Ovary (tissue), 9 donors: ENCODE results near the gene DNM2. TPM values are rescaled to one million over a fixed set of nuclear protein-coding genes. Genes with fewer than 3 reads are reported as not detected.

Source experiments
- DNase-seq, 5 donors: peaks; one replicate each; pipeline ENCODE4 v3.0.0-alpha.2; 2019 to 2020
- H3K27ac ChIP-seq, 2 donors: fragments of 200-600 bp; one replicate each; pipeline versions ENCODE4 v1.5.1 to v1.8.0; 2019 to 2022
- H3K27me3 ChIP-seq: fragments of 200-600 bp; one replicate; pipeline ENCODE4 v1.8.0; 2022
- H3K36me3 ChIP-seq: fragments of 200-600 bp; sonication (generic); one replicate; pipeline ENCODE4 v1.5.1; 2019
- H3K4me1 ChIP-seq: one replicate; pipeline ENCODE4 v1.8.1; 2013; ENCODE audit warnings: mild to moderate bottlenecking, moderate library complexity; ENCODE audit not compliant: insufficient read depth
- H3K4me3 ChIP-seq: fragments of 200-600 bp; sonication (generic); one replicate; pipeline ENCODE4 v1.5.1; 2017
- H3K9me3 ChIP-seq, 2 donors: fragments of 200-600 bp in 1 of 2; sonication (generic) in 1 of 2; one replicate each; pipeline versions ENCODE4 v1.5.1 to v1.8.1; 2013 to 2019; ENCODE audit warnings: mild to moderate bottlenecking in 1 of 2, moderate library complexity in 1 of 2
- CTCF ChIP-seq, 3 donors: fragments of 450-650 bp in 2 of 3; fragments of 200-600 bp in 1 of 3; IDR thresholded peaks; one replicate each; pipeline versions ENCODE4 v1.5.1 to v1.8.0; 2016 to 2022; ENCODE audit warnings: antibody characterized with exemption in 3 of 3, mild to moderate bottlenecking in 1 of 3
- EP300 ChIP-seq: sonication (generic); formaldehyde crosslinking; IDR thresholded peaks from one replicate; pipeline ENCODE4 v1.6.1; 2017; ENCODE audit warnings: antibody characterized with exemption
- POLR2A ChIP-seq: fragments of 450-650 bp; IDR thresholded peaks from one replicate; pipeline ENCODE4 v1.6.1; 2017; ENCODE audit warnings: antibody characterized with exemption, mild to moderate bottlenecking, moderate library complexity
- WGBS, 3 donors: extraction: QIAGEN DNeasy Blood & Tissue Kit in 1 of 3; methylation state at CpG; one replicate each; pipeline versions ENCODE4 v1.1.5 to v1.1.7; 2013 to 2017; 5-methylcytosine and 5-hydroxymethylcytosine counted together
- intact Hi-C, 4 donors: fragments of 100-400 bp; cut with DNase I; formaldehyde crosslinking; loops; one replicate each; pipeline versions ENCODE4 v1.11.0 to v1.15.1; 2022 to 2023
- polyA plus RNA-seq, 2 donors: library from polyadenylated mRNA; stranded (reverse); fragments of 200-250 nt in 1 of 2; fragments of 350-450 nt in 1 of 2; fragmentation: Illumina TruSeq in 1 of 2; extraction: RNeasy Lipid Tissue Mini Kit (QIAGEN cat#74804) in 1 of 2; gene quantifications; one replicate each; pipeline ENCODE4 v1.2.3, GENCODE V29; 2013 to 2014
- total RNA-seq, 7 donors: library from RNA; depleted of rRNA in 2 of 7; stranded (reverse); fragments of >200 nt in 2 of 7; fragmentation: NEBNext Ultra II Directional in 3 of 7; extraction: Animal tissue kit (Norgen Biotek cat#: 25700) in 3 of 7; gene quantifications; one replicate each; pipeline versions ENCODE4 v1.1.0 to v1.2.4, GENCODE V29; 2016 to 2023
- donor health status: DM: no; HTN: no; CAD: no; lungs with moderate emphysema.
- donor health status: DM: no; HTN: no; CAD: no.
- donor health status: Bipolar disorder and iron deficiency.
- donor health status: DM: yes; HTN: yes; CAD: no.
- donor health status: DM: no; HTN: no; CAD: no.
- donor health status: DM: yes; HTN: yes; CAD: no.

DNM2 gene
- total and polyA plus RNA-seq, 9 donors, result 51.1 to 121 (median 74.3) TPM

- H3K4me3 ChIP-seq, result no peak overlapping the region
- H3K4me1 ChIP-seq, result no peaks in the 10 kb centered on the region
- no peak overlapping the region for H3K27ac ChIP-seq
- WGBS, 3 donors, result 72 to 78% (median 76%) methylated on average over 15 of the region's 15 CpGs
- intact Hi-C loops, result no loop called here
- TF ChIP-seq EP300, result no peak
- no peak for TF ChIP-seq POLR2A
- no peak for TF ChIP-seq CTCF (IDR thresholded peaks at IDR 0.05)
- no peaks in the 10 kb centered on the region for H3K36me3 ChIP-seq
- DNase-seq, result no peak
- no peaks in the 10 kb centered on the region for H3K27me3 ChIP-seq
- no peaks in the 10 kb centered on the region for H3K9me3 ChIP-seq
Measured at GRCh38 chr19:10682397-10683063, 35.3 kb upstream of the DNM2 start.

GRCh38 chr19:10683064-10683426, 34.8 kb upstream of the DNM2 start:
- H3K4me3 ChIP-seq, result no peak overlapping the region
- no peaks in the 10 kb centered on the region for H3K9me3 ChIP-seq
- intact Hi-C loops, result no loop called here
- no peak for TF ChIP-seq CTCF (IDR thresholded peaks at IDR 0.05)
- TF ChIP-seq EP300, result no peak
- TF ChIP-seq POLR2A, result no peak
- H3K36me3 ChIP-seq, result no peaks in the 10 kb centered on the region
- DNase-seq, result no peak
- no peaks in the 10 kb centered on the region for H3K4me1 ChIP-seq
- no peak overlapping the region for H3K27ac ChIP-seq
- H3K27me3 ChIP-seq, result no peaks in the 10 kb centered on the region
- 86 to 87% (median 86%) methylated on average over 15 of the region's 15 CpGs for WGBS, 3 donors

GRCh38 chr19:10683582-10683981, 34.3 kb upstream of the DNM2 start:
- Histone ChIP-seq H3K27ac (no peak overlapping the region), H3K4me1 (no peaks in the 10 kb centered on the region), H3K4me3 (no peak overlapping the region), H3K27me3 (no peaks in the 10 kb centered on the region), H3K9me3 (no peaks in the 10 kb centered on the region), H3K36me3 (no peaks in the 10 kb centered on the region)
- 85 to 86% (median 86%) methylated on average over 21 of the region's 21 CpGs for WGBS, 3 donors
- intact Hi-C loops, result no loop called here
- no peak for DNase-seq
- no peak for TF ChIP-seq EP300
- TF ChIP-seq CTCF (IDR thresholded peaks at IDR 0.05), result no peak
- no peak for TF ChIP-seq POLR2A

- H3K27me3 ChIP-seq, result no peaks in the 10 kb centered on the region
- H3K4me1 ChIP-seq, result no peaks in the 10 kb centered on the region
- 70 to 75% (median 73%) methylated on average over 5 of the region's 5 CpGs for WGBS, 3 donors
- no peak for DNase-seq
- no peaks in the 10 kb centered on the region for H3K36me3 ChIP-seq
- no peak overlapping the region for H3K27ac ChIP-seq
- no peaks in the 10 kb centered on the region for H3K9me3 ChIP-seq
- intact Hi-C loops, result no loop called here
- no peak overlapping the region for H3K4me3 ChIP-seq
- TF ChIP-seq CTCF (IDR thresholded peaks at IDR 0.05), result no peak
- TF ChIP-seq EP300, result no peak
- TF ChIP-seq POLR2A, result no peak
Measured at GRCh38 chr19:10685210-10685609, 32.7 kb upstream of the DNM2 start.
